Activated T-cell treated with anti-CD3 and anti-CD28 coated beads, Interleukin-2, amount 50 U/mL, for 1 hour (primary cell): ENCODE data around the gene NUDT15.
A peak's percentile ranks its signal among the peaks of the same experiment; 100 is the strongest.

Source experiments
- DNase-seq: peaks from one replicate; pipeline ENCODE4 v3.0.0-alpha.2; 2020

Gene NUDT15

GRCh38 chr13:48037346-48038173, at the start of gene NUDT15:
TSS of gene NUDT15 (plus strand) at chr13:48037726. CDS start at chr13:48037747, 21 bp downstream.
- peak; percentile 96 for DNase-seq

GRCh38 chr13:47990427-47990826, 47.1 kb upstream of the NUDT15 start:
- DNase-seq: no peak

- no peak for DNase-seq
Observed at GRCh38 chr13:47990920-47991466, 46.5 kb upstream of the NUDT15 start.

DNA sequence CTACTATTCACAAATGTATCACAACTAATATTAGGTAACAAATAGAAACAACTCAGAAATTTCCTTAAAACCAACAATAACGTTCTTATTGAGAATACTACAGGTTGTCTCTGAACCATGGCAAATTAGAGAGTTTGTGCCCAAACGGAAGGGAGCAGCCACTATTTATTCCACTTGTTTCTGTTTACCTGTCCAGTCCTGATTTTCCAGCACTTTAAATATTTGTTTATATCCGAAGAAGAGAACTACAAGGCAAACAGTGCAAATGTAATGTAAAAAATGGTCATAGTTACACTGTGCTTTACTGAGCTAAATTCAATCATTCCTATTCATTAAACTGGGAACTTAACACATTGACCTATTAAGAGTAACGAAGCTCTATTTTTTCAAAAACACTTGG, 45.7 kb upstream of the NUDT15 start:
- no peak for DNase-seq

- DNase-seq: no peak
Observed at GRCh38 chr13:47997384-47997783, 40.1 kb upstream of the NUDT15 start.

DNA sequence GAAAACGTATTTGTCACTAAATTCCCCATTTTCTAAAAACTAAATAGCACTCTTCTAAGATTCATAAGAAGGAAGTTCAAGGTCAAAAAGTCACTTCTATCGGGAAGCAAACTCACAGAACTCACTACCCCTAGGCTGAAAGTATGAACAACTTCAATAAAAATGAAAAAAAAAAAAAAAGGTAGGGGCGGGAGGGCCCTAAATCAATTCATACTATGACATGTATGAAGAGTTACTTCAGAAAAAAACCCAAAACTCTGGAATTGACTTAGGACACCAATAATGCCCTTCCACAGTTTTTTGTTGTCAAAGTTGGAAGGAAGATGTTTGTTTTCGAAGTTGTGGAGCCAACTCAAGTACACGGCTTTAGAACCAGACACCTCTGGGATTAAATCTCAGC, 37.6 kb upstream of the NUDT15 start:
- DNase-seq: no peak

- no peak for DNase-seq
Observed at GRCh38 chr13:48000559-48001113, 36.9 kb upstream of the NUDT15 start.

DNA sequence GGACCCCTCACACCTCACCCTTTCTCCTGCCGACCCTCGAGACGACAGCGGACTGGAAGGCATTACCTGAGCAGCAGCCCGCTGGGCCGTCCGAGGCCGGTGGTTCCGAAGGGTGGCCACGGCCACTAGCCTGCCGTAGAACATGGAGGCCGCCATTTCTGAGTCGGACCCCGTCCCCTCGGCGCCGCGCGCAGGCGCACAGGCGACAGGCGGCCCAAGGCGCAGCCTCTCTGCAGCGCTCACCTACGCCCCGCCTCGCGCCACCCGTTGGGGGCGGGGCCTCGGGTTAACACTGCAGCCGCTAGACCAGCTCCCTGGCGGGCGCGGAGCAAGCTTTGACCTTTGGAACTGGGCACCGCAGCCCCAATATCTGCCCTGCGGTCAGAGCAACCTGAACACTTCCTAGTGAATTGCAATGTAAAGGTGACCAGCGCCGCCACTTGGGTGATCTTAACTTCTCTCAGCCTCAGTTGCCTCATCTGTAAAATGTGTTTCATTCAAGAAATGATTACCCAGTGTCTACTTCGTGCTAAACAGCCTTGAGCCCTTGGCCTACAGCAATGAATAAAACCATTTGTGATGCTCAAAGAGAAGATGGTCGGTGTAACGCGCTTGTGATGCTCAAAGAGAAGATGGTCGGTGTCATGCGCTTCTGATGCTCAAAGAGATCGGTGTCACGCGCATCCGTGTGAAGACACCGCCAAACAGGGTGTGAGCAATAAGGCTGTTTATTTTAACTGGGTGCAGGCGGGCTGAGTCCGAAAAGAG, 36.2 kb upstream of the NUDT15 start, which contains the start of gene SUCLA2:
TSS of gene SUCLA2 (minus strand) at position 160 of the 768 bp plus-strand sequence. CDS start at position 156, 4 bp downstream.
- DNase-seq: peak; percentile 92

DNA sequence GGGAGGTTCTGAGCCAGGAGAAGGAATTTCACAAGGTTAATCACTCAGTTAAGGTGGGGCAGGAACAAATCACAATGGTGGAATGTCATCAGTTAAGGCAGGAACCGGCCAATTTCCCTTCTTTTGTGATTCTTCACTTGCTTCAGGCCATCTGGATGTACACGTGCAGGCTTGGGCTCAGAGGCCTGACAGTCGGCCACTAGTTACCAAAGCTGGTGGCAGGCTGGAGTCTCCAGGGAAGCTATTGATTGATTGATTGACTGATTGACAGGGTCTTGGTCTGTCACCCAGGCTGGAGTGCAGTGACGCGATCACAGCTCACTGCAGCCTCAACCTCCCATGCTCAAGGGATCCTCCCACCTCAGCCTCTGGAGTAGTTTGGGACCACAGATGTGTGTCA, 35.5 kb upstream of the NUDT15 start:
- peak; percentile 16 for DNase-seq

DNA sequence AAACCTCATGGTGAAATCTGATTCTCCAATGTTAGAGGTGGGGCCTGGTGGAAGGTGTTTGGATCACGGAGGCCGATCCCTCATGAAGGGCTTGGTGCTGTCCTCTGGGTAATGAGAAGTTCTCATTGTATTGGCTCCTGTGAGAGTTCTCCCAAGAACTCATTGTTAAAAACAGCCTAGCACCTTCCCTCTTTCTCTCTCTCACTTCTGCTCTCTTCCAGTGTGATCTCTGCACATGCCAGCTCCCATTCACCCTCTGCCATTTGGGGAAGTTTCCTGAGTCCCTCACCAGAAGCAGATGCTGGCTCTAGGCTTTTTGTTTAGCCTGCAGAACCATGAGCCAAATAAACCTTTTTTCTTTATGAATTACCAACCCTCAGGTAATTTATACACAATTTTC, 33.3 kb upstream of the NUDT15 start:
- DNase-seq: no peak

DNA sequence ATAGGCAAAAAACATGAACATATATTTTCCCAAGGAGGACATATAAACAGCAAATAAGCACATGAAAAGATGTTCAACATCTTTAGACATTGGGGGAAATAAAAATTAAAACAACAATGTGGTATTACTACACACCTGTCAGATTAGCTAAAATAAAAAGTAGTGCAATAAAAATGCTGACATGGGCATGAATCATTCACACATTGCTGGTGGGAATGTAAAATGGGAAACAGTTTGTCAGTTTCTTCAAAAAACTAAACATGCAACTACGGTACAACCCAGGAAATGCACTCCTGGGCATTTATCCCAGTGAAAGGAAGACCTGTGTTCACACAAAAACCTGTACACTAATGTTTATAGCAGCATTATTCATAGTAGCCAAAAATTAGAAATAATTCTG, 31.1 kb upstream of the NUDT15 start:
- DNase-seq: no peak

DNA sequence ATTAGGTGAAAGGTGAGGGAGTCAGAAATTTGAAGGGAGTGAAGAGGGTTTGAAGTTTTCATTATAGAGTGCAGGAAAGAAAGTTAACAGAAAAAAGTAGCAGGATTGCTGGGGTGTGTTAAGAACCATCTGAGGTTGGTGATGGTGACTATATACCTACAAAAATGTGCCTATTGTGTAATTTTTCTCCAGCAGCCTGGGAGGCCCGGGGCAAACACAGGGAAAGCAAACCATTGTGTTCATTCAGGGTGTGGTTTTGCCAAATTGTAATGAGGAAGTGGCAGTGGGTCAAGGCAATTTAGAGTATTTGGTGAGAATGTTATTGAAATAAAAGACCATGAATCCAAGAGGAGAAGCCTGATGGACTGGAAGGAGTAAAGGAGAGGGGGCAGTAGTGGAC, 28.2 kb upstream of the NUDT15 start:
- no peak for DNase-seq

DNA sequence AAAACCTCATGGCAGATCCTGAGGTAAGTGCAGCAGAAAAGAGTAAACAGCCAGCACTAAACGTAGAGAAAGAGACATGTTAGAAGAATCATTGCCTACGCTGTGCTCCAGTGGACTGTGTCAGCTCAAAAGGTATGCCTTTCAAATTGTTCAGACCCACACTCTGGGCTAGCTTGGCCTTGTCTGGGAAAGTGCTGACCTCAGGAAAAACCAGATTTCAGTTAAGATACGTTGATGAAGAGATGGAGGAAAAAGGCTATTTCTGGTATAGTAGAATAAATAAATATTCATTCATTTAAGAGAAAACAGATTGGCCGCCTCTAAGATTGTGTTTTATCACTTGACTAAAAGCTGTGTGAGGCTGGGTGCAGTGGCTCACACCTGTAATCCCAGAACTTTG, 26.8 kb upstream of the NUDT15 start:
- no peak for DNase-seq

DNA sequence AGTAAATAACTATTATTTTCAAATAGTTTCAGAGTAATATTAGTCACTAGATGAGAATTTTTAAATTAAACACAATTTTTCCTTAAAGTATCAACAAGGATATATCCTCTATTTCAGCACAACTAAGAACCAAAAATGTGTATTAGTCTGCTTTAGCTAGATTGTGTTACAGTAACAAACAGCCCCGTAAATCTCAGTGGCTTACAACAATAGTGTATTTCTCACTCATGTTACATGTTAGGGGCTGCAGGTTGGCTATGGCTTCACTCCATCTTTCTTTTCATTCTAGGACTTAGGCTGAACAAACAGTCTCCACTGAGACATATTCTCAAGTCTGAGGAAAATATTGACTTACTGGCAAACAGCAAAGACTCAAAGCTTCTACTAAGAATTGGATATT, 24.9 kb upstream of the NUDT15 start:
- no peak for DNase-seq

DNA sequence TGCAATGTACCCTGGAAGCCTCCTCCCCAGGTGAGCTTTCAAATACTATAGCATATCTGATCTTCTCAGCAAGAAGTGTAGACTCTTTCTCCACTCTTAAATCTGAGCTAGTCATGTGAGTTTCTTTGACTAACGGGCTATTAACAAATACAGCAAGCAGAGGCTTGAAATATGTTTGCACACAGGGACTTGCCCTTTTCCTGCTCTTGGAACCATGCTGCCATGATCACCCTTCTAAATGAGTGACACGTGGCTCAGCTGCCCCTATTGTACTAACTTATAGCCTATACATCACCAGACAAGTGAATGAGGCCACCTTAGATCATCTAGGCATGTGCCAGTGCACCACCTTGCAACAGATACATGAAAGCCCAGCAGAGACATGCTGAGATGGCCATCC, 23.2 kb upstream of the NUDT15 start:
- no peak for DNase-seq

GRCh38 chr13:48018637-48019036, 18.9 kb upstream of the NUDT15 start:
- no peak for DNase-seq

DNA sequence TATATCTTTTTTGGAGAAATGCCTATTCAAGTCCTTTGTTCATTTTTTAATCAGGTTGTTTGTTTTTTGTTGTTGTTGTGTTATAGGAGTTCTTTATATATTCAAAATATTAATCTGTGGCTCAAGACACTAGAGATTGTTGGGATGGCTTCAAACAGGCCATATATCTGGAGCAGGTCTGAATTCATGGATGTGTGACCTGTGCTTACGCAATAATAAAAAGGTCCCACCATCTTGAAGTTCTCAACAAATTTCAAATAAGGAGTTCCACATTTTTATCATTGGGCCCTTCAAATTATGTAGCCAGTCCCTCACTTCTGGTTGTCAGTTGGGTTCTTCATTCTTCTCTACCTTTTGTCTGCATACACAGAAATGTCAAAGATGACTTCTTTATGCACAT, 17.7 kb upstream of the NUDT15 start:
- DNase-seq: no peak

GRCh38 chr13:48028066-48028465, 9.5 kb upstream of the NUDT15 start:
- DNase-seq: no peak

DNA sequence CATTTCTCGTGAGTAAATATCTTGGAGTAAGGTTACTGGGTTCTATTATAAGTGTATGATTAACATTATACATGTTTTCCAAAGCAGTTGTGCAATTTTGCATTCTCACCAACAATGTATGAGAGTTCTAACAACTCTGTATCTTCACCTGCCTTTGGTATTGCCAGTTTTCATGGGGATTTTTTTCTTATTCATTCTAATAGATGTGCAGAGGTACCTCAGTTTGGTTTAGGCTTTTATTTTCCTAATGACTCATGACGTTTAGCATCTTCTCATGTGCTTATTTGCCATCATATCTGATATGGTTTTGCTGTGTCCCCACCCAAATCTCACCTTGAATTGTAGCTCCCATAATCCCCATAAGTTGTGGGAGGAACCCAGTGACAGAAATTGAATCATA, 7.7 kb upstream of the NUDT15 start:
- DNase-seq: no peak

GRCh38 chr13:48038761-48039160, 1.2 kb downstream of the NUDT15 start:
- DNase-seq: no peak

DNA sequence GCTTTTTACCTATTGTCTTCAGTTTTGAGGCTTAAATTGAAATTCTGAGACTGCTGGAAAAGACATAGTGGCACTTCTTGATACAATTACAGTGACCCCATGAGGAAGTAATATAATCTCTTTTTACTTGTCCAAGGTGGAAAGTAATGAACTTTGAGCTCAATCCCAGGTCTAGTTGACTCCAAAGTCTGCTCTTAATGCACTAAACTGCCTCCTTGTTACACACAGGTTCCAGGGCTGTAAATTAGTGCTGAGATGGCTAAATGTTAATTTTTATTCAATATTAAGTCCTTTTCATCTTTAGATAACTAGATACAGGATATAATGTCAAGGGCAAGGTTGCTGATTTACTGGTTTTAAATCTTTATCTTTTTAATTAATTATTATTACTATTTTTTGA, 2.5 kb downstream of the NUDT15 start:
- DNase-seq: no peak

GRCh38 chr13:48040896-48041295, 3.4 kb downstream of the NUDT15 start:
- DNase-seq: no peak

GRCh38 chr13:48042894-48043293, 5.4 kb downstream of the NUDT15 start:
- no peak for DNase-seq
